Brain microvascular endothelial cell (primary cell): ENCODE data around the gene AFDN.
A peak's percentile ranks its signal among the peaks of the same experiment; 100 is the strongest.

ENCODE experiments used
- DNase-seq: peaks from one replicate; pipeline ENCODE4 v3.0.0-alpha.2; 2020
- H3K27ac ChIP-seq: fragments of 250-450 bp; sonication (Bioruptor Pico); 2 replicates; pipeline ENCODE4 v1.5.1; 2020; ENCODE audit warnings: mild to moderate bottlenecking, moderate library complexity
- H3K27me3 ChIP-seq: fragments of 250-450 bp; sonication (Bioruptor Pico); replicated peaks from 2 replicates; pipeline ENCODE4 v1.5.1; 2020; ENCODE audit warnings: mild to moderate bottlenecking
- H3K36me3 ChIP-seq: fragments of 250-450 bp; sonication (Bioruptor Pico); replicated peaks from 2 replicates; pipeline ENCODE4 v1.5.1; 2020; ENCODE audit warnings: mild to moderate bottlenecking
- H3K4me3 ChIP-seq: 2 replicates; pipeline ENCODE4 v1.5.1; 2011; ENCODE audit warnings: low read depth, mild to moderate bottlenecking, control low read depth, low read length, moderate library complexity
- CTCF ChIP-seq: IDR thresholded peaks from 2 replicates; pipeline ENCODE4 v1.5.1; 2011; ENCODE audit warnings: low read depth, mild to moderate bottlenecking, moderate library complexity, low read length, control low read depth, inconsistent platforms; ENCODE audit errors: missing control alignments
- in situ Hi-C: cut with HindIII; loops from 2 replicates; pipeline ENCODE4 v1.10.0; 2017; ENCODE audit warnings: low sequenced_read_pairs, low pct_ligation_motif_present

Gene AFDN

GRCh38 chr6:167843023-167843422 lies 16.3 kb downstream of the AFDN start:
- Histone ChIP-seq H3K27ac (no peak overlapping the region), H3K36me3 (no peaks in the 10 kb centered on the region), H3K4me3 (no peak overlapping the region), H3K27me3 (no peaks in the 10 kb centered on the region)
- no peak for TF ChIP-seq CTCF
- no peak for DNase-seq
- in situ Hi-C loops: no loop called here

- no peak for TF ChIP-seq CTCF
- no peak overlapping the region for H3K27ac ChIP-seq
- no peaks in the 10 kb centered on the region for H3K36me3 ChIP-seq
- no peak for DNase-seq
- no peaks in the 10 kb centered on the region for H3K27me3 ChIP-seq
- no peak overlapping the region for H3K4me3 ChIP-seq
- in situ Hi-C loops: no loop called here
Observed at GRCh38 chr6:167845856-167846255, 19.1 kb downstream of the AFDN start.

GRCh38 chr6:167846997-167847606 lies 20.4 kb downstream of the AFDN start:
- DNase-seq: no peak
- no peaks in the 10 kb centered on the region for H3K27me3 ChIP-seq
- no peak overlapping the region for H3K27ac ChIP-seq
- TF ChIP-seq CTCF: no peak
- in situ Hi-C loops: no loop called here
- H3K36me3 ChIP-seq: no peaks in the 10 kb centered on the region
- H3K4me3 ChIP-seq: no peak overlapping the region

GRCh38 chr6:167847936-167848335 lies 21.2 kb downstream of the AFDN start:
- Histone ChIP-seq H3K36me3 (no peaks in the 10 kb centered on the region), H3K27me3 (no peaks in the 10 kb centered on the region), H3K27ac (no peak overlapping the region), H3K4me3 (no peak overlapping the region)
- no peak for DNase-seq
- in situ Hi-C loops: no loop called here
- no peak for TF ChIP-seq CTCF

- no peak for DNase-seq
- in situ Hi-C loops: no loop called here
- no peak for TF ChIP-seq CTCF
- no peaks in the 10 kb centered on the region for H3K27me3 ChIP-seq
- H3K4me3 ChIP-seq: no peak overlapping the region
- H3K36me3 ChIP-seq: no peaks in the 10 kb centered on the region
- no peak overlapping the region for H3K27ac ChIP-seq
Observed at GRCh38 chr6:167848783-167849182, 22.1 kb downstream of the AFDN start.

- in situ Hi-C loops: no loop called here
- no peak for DNase-seq
- no peaks in the 10 kb centered on the region for H3K36me3 ChIP-seq
- no peak for TF ChIP-seq CTCF
- no peaks in the 10 kb centered on the region for H3K27me3 ChIP-seq
- no peak overlapping the region for H3K4me3 ChIP-seq
- peak overlapping the region; percentile 30 for H3K27ac ChIP-seq
Observed at GRCh38 chr6:167849846-167850459, 23.2 kb downstream of the AFDN start.
